Amygdala (tissue), 56 donors: ENCODE measurements around the gene MOCOS.
"Not testable (repeated sequence)": the region's sequence is repeated elsewhere in the genome, so short reads cannot be mapped to it uniquely, and the experiment has no call there.

ENCODE experiments used
- DNase-seq, 56 donors: peaks; one replicate each; lab custom pipeline; 2025; lab: John Stamatoyannopoulos, UW

The MOCOS gene

GRCh38 chr18:36197511-36198166 is 10.3 kb downstream of the MOCOS start:
- no peak for DNase-seq

GRCh38 chr18:36199691-36200295 is 12.5 kb downstream of the MOCOS start:
- no peak for DNase-seq

- DNase-seq = no peak
Observed at GRCh38 chr18:36200354-36200771, 13.1 kb downstream of the MOCOS start.

- no peak for DNase-seq
Observed at GRCh38 chr18:36201765-36202164, 14.5 kb downstream of the MOCOS start.

GRCh38 chr18:36203360-36203895 is 16.1 kb downstream of the MOCOS start:
- DNase-seq = no peak

GRCh38 chr18:36205166-36205565 is 17.9 kb downstream of the MOCOS start:
- no peak for DNase-seq

GRCh38 chr18:36207303-36207702 is 20.0 kb downstream of the MOCOS start:
- DNase-seq = no peak

GRCh38 chr18:36207969-36208368 is 20.7 kb downstream of the MOCOS start:
- DNase-seq = not testable (repeated sequence)

- DNase-seq = no peak
Observed at GRCh38 chr18:36211612-36212065, 24.3 kb downstream of the MOCOS start.

GRCh38 chr18:36212301-36213171 is 25.2 kb downstream of the MOCOS start:
- peak in 1 of 56 donors; percentile 4 for DNase-seq

- no peak for DNase-seq
Observed at GRCh38 chr18:36214811-36215210, 27.5 kb downstream of the MOCOS start.

GRCh38 chr18:36215577-36215976 is 28.3 kb downstream of the MOCOS start:
- no peak for DNase-seq

- DNase-seq = no peak
Observed at GRCh38 chr18:36217348-36217747, 30.1 kb downstream of the MOCOS start.

- no peak for DNase-seq
Observed at GRCh38 chr18:36229188-36229587, 41.9 kb downstream of the MOCOS start.

GRCh38 chr18:36240510-36240909 is 53.2 kb downstream of the MOCOS start:
- DNase-seq = not testable (repeated sequence)

GRCh38 chr18:36241831-36242230 is 54.5 kb downstream of the MOCOS start:
- DNase-seq = no peak

GRCh38 chr18:36247036-36247435 is 59.7 kb downstream of the MOCOS start:
- DNase-seq = no peak

- DNase-seq = no peak
Observed at GRCh38 chr18:36249392-36249791, 62.1 kb downstream of the MOCOS start.

GRCh38 chr18:36250827-36251226 is 63.5 kb downstream of the MOCOS start:
- DNase-seq = no peak

GRCh38 chr18:36255072-36255698 is 67.9 kb downstream of the MOCOS start:
- peak in 1 of 56 donors; percentile 7 for DNase-seq

- no peak for DNase-seq
Observed at GRCh38 chr18:36256094-36256493, 68.8 kb downstream of the MOCOS start.
